Measurements from ENCODE around the gene NACC2.

GRCh38 chr9:136092353-136092650, 2.8 kb downstream of the NACC2 start:
- TF ChIP-seq, protein P1, sequence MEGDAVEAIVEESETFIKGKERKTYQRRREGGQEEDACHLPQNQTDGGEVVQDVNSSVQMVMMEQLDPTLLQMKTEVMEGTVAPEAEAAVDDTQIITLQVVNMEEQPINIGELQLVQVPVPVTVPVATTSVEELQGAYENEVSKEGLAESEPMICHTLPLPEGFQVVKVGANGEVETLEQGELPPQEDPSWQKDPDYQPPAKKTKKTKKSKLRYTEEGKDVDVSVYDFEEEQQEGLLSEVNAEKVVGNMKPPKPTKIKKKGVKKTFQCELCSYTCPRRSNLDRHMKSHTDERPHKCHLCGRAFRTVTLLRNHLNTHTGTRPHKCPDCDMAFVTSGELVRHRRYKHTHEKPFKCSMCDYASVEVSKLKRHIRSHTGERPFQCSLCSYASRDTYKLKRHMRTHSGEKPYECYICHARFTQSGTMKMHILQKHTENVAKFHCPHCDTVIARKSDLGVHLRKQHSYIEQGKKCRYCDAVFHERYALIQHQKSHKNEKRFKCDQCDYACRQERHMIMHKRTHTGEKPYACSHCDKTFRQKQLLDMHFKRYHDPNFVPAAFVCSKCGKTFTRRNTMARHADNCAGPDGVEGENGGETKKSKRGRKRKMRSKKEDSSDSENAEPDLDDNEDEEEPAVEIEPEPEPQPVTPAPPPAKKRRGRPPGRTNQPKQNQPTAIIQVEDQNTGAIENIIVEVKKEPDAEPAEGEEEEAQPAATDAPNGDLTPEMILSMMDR (IDR thresholded peaks at IDR 0.05), result no peak
- no peak for TF ChIP-seq EZH2phosphoT487 (IDR thresholded peaks at IDR 0.05)

All from neural progenitor cell (in vitro differentiated cells).